SU-DHL-6 (cell line): ENCODE measurements around the gene RAB8A.

Experiments used
- EZH2phosphoT487 ChIP-seq: fragments of 200-600 bp; sonication (generic), shearing (Covaris generic); conservative IDR thresholded peaks from 2 replicates; pipeline ENCODE4 v1.6.1; 2018; ENCODE audit warnings: mild to moderate bottlenecking, antibody characterized with exemption, low read length, moderate library complexity, mixed read lengths
- TF ChIP-seq, protein P1 (sequence below): fragments of 200-600 bp; sonication (generic); IDR thresholded peaks from one replicate; pipeline ENCODE4 v1.5.1; 2017; ENCODE audit warnings: antibody characterized with exemption, mild to moderate bottlenecking, low read length, moderate library complexity; ENCODE audit not compliant: insufficient read depth, poor library complexity, severe bottlenecking

GRCh38 chr19:16095071-16095571 is 16.6 kb upstream of the RAB8A start:
- TF ChIP-seq, protein P1, sequence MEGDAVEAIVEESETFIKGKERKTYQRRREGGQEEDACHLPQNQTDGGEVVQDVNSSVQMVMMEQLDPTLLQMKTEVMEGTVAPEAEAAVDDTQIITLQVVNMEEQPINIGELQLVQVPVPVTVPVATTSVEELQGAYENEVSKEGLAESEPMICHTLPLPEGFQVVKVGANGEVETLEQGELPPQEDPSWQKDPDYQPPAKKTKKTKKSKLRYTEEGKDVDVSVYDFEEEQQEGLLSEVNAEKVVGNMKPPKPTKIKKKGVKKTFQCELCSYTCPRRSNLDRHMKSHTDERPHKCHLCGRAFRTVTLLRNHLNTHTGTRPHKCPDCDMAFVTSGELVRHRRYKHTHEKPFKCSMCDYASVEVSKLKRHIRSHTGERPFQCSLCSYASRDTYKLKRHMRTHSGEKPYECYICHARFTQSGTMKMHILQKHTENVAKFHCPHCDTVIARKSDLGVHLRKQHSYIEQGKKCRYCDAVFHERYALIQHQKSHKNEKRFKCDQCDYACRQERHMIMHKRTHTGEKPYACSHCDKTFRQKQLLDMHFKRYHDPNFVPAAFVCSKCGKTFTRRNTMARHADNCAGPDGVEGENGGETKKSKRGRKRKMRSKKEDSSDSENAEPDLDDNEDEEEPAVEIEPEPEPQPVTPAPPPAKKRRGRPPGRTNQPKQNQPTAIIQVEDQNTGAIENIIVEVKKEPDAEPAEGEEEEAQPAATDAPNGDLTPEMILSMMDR: no peak
- no peak for TF ChIP-seq EZH2phosphoT487
